ENCODE results near the gene CCDC74A.
"Not testable (repeated sequence)": the region's sequence is repeated elsewhere in the genome, so short reads cannot be mapped to it uniquely, and the experiment has no call there.

Gene CCDC74A

GRCh38 chr2:131566371-131566770 lies 38.7 kb downstream of the CCDC74A start:
- no peak for DNase-seq (ENCODE audit: low read depth)

GRCh38 chr2:131567891-131568290 lies 40.2 kb downstream of the CCDC74A start:
- DNase-seq (ENCODE audit: low read depth): no peak

- DNase-seq (ENCODE audit: low read depth): not testable (repeated sequence)
These were observed 40.7 kb downstream of the CCDC74A start for GRCh38 chr2:131568401-131568800.

- peak; percentile 16 for DNase-seq (ENCODE audit: low read depth)
These were observed 44.5 kb downstream of the CCDC74A start for GRCh38 chr2:131572175-131572574.

- no peak for DNase-seq (ENCODE audit: low read depth)
These were observed 50.1 kb downstream of the CCDC74A start for GRCh38 chr2:131577812-131578211.

- DNase-seq (ENCODE audit: low read depth): no peak
These were observed 52.5 kb downstream of the CCDC74A start for GRCh38 chr2:131580187-131580586.
